HG03432 (cell line): ENCODE data around the gene TUT7.
A peak's percentile ranks its signal among the peaks of the same experiment; 100 is the strongest.
"Not testable (repeated sequence)": the region's sequence is repeated elsewhere in the genome, so short reads cannot be mapped to it uniquely, and the experiment has no call there.

Experiments
- ATAC-seq: cut with Tn5 transposase; IDR thresholded peaks from one replicate; pipeline ENCODE4 v1.9.1; 2021; ENCODE audit warnings: mild to moderate bottlenecking, moderate library complexity; ENCODE audit not compliant: unreplicated experiment

TUT7 gene

GRCh38 chr9:86312959-86313358 is 41.3 kb downstream of the TUT7 start:
- ATAC-seq = not testable (repeated sequence)

GRCh38 chr9:86308687-86309086 is 45.5 kb downstream of the TUT7 start:
- no peak for ATAC-seq

GRCh38 chr9:86304236-86304730 is 49.9 kb downstream of the TUT7 start:
- no peak for ATAC-seq

GRCh38 chr9:86303316-86303975 is 50.8 kb downstream of the TUT7 start:
- no peak for ATAC-seq

- no peak for ATAC-seq
Observed at GRCh38 chr9:86301686-86302085, 52.5 kb downstream of the TUT7 start.

- no peak for ATAC-seq
Observed at GRCh38 chr9:86300701-86301100, 53.5 kb downstream of the TUT7 start.

GRCh38 chr9:86298873-86299272 is 55.3 kb downstream of the TUT7 start:
- ATAC-seq = no peak

- ATAC-seq = not testable (repeated sequence)
Observed at GRCh38 chr9:86290341-86290740, 63.9 kb downstream of the TUT7 start.

- ATAC-seq = no peak
Observed at GRCh38 chr9:86288499-86289198, 65.6 kb downstream of the TUT7 start.

- ATAC-seq = no peak
Observed at GRCh38 chr9:86287013-86287412, 67.2 kb downstream of the TUT7 start.

GRCh38 chr9:86286278-86286677 is 67.9 kb downstream of the TUT7 start:
- ATAC-seq = no peak

- no peak for ATAC-seq
Observed at GRCh38 chr9:86285261-86285660, 68.9 kb downstream of the TUT7 start.

GRCh38 chr9:86282979-86283535 is 71.2 kb downstream of the TUT7 start:
- ATAC-seq = peak; percentile 14

GRCh38 chr9:86282077-86282978 is 71.9 kb downstream of the TUT7 start, which contains the start of gene ISCA1:
Gene ISCA1, minus strand, starts transcription at chr9:86282538. Its CDS starts 80 bp downstream, at chr9:86282458.
- ATAC-seq = peak; percentile 86

- ATAC-seq = peak; percentile 34
Observed at GRCh38 chr9:86281593-86282076, 72.6 kb downstream of the TUT7 start.

- no peak for ATAC-seq
Observed at GRCh38 chr9:86280580-86280979, 73.6 kb downstream of the TUT7 start.

- no peak for ATAC-seq
Observed at GRCh38 chr9:86279839-86280238, 74.4 kb downstream of the TUT7 start.

GRCh38 chr9:86277072-86277471 is 77.1 kb downstream of the TUT7 start:
- no peak for ATAC-seq

- ATAC-seq = no peak
Observed at GRCh38 chr9:86275962-86276361, 78.2 kb downstream of the TUT7 start.

- no peak for ATAC-seq
Observed at GRCh38 chr9:86274821-86275643, 79.2 kb downstream of the TUT7 start.
